Stimulated activated CD4-positive, alpha-beta T cell treated with anti-CD3 and anti-CD28 coated beads, Interleukin-1b, Interleukin-23, amount 100 ng/mL, for 1 hour (primary cell): ENCODE results near the gene PEX16.

ENCODE experiments used
- DNase-seq, 2 donors: peaks; one replicate each; pipeline ENCODE4 v3.0.0-alpha.2; 2020; ENCODE audit warnings: low read depth in 2 of 2

PEX16 gene

DNA sequence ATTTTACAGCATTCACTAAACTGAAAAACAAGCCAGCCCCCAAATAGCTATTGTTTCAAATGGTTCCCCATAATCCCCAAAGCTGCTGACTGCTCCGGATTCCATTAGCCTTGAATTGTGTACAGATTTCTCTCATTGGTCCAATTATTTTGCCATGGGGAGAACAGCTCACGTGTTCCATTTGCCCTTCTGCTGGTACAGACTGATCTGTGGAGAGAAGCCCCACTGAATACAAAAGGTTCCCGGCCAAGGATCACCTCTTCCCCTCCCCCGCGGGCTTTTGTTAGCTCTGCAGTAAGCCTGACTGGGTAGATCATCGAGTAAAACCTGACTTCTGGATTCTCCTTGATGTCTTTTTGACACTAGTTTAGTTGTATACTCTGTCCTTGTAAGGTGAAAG is 41.3 kb downstream of the PEX16 start:
- no peak for DNase-seq

DNA sequence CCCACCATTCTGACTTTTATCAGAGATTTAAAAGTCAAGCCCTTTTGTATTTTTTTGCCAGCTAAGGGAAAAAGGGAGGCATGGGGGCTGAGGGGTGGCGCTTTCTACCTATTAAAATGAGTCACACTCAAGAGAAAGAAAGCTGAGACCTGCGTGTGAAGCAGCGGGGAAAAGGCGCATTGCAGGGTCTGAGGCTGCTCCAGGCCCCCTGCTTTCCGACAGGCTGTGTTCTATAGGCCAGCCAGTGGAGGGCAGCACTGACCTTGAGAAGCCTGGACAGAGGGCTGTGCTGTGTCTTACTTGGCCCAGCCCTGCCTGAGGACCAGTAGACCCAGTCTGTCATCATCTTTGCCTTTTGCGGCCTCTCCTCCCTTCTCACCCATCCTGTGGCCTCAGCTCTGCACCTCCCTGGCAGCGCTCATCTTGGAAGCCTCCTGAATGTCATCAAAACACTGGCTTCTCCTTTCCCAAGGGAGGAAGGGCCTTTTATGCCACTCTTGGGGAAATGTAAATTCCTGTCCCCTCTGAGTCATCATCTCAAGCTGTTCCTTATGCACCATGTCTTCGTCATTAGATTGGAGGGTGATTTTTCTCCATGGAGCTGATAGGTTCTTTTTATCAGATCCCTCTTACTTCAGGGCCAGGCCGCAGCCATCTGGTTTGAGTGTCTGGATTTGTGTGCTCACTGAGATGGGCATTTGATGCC is 44.9 kb downstream of the PEX16 start:
- no peak for DNase-seq

DNA sequence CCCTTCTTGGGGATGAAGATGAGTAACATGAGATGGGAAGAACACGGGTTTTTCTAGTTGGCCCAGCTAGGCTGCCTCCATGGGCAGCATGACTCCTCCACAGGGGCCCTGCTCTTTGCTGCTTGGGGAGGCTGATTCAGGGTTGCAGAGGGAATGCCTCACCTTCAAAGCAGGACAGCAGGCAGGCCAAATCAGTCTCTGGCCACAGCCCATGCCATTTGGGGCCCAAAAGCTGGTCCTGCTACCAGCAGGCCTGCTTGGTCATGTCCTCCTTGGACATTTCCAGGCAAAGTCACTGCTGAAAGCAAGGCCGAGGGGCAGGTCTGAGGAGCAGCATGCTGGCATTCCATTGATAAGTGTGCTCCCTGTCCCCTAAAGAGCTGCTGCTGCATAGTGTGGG is 46.0 kb downstream of the PEX16 start:
- no peak for DNase-seq

DNA sequence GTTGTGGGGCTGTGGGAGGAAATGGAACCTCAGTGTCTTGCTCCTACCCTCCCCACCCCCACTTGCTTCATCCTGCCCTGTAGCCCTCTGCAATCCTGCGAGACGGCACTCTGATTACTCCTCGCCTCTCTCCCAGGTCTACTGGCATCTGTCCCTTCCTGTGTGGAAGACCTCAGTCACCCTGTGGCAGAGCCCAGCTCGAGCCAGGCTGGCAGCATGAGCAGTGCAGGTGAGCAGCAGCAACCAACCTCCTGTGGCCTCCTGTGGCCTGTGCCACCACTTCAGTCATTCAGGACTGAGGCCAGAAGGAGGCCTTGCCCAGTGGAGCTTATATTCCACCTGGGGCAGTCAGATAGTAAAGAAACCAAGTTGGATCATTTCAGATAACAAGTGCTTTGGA is 47.0 kb downstream of the PEX16 start:
- no peak for DNase-seq

DNA sequence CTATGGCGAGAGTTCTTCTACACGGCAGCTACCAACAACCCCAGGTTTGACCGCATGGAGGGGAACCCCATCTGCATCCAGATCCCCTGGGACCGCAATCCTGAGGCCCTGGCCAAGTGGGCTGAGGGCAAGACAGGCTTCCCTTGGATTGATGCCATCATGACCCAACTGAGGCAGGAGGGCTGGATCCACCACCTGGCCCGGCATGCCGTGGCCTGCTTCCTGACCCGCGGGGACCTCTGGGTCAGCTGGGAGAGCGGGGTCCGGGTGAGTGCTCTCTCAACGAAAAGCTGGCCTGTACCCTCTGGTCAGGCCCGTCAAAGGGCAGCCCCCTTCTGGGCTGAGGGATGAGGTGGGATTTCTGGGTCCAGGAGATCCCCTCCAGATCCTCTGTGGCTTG is 48.1 kb downstream of the PEX16 start:
- DNase-seq, result no peak

DNA sequence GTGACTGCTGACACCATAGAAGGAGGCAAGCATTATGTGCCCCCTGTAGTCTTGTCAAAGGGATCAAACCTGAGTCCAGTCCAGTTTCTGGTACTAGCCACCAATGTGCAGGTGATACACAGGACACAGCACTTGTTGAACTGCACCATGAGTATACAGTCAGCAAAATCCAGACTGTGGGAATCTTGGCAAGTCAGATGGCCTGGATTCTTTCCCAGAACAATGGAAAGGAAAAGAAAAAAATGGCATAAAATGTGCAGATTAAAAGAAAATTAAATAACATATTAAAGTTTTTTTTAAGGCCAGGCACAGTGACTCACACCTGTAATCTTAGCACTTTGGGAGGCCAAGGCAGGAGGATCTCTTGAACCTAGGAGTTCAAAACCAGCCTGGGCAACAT is 53.6 kb downstream of the PEX16 start:
- DNase-seq, result no peak

DNA sequence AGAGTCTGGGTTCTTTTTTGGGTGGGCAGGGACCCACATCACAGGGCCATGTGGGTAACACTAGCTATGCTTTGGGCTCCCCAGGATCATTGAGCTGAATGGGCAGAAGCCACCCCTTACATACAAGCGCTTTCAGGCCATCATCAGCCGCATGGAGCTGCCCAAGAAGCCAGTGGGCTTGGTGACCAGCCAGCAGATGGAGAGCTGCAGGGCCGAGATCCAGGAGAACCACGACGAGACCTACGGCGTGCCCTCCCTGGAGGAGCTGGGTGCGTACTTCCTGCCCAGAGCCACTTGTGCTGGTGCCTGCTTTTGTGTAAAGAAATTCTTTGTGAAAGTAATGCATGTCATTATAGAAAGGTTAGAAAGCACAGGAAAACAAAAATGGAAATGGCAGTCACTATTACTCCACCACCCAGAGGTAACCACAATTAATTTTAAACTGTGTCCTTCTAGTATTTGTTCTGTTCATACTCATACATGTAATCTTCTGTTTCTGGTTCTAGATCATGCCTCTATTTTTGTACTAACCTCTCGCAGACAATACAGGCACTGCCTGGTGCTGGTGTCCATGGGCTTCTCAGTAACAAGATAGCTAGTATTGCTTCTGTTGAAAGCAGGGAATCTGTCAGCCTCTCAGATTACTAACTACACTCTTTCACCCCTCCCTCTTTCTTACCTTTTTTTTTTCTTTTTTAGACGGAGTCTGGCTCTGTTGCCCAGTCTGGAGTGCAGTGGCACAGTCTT is 56.7 kb downstream of the PEX16 start:
- DNase-seq, result no peak

DNA sequence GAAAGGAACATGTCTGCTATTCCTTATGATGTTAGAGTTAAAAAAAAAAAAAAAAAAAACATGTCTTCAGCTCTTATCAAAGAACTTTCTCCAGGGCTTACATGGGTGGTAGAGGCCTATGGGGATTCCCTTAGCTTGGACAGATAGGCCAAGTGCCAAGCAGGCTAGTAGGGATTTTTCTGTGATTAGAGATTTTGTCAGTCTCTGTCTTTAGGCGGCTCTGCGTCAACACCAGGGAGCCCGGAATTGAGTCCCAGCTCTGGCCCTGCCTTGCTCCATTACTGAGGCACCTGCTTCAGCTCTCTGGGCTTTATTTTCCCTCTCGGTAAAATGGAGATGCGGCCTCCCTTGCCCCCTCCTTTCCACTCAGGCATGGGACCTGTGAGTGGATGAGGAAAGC is 57.3 kb downstream of the PEX16 start:
- DNase-seq, result no peak
